BJ (cell line): ENCODE data around the gene TMEM74B. TPM values are rescaled to one million over a fixed set of nuclear protein-coding genes. Genes with fewer than 3 reads are reported as not detected.
A peak's percentile ranks its signal among the peaks of the same experiment; 100 is the strongest.

Experiments
- CTCF ChIA-PET: fragments of 350-600 bp; formaldehyde crosslinking; extraction: SDS; loops from one replicate; lab custom pipeline; 2021; ENCODE audit warnings: antibody characterized with exemption, inconsistent platforms; lab: Yijun Ruan, JAX
- POLR2A ChIA-PET: fragments of 300-600 bp; sonication (Branson Sonifier 250); formaldehyde crosslinking; extraction: SDS; loops from one replicate; lab custom pipeline; 2021; ENCODE audit warnings: antibody characterized with exemption; lab: Charles Lee
- DNase-seq: peaks from one replicate; pipeline ENCODE4 v3.0.0-alpha.2; 2011; ENCODE audit warnings: low read depth
- H3K27me3 ChIP-seq: 2 replicates; pipeline ENCODE4 v1.6.0; 2011; ENCODE audit warnings: low read length; ENCODE audit not compliant: control insufficient read depth, insufficient read depth
- H3K36me3 ChIP-seq: 2 replicates; pipeline ENCODE4 v1.5.1; 2011; ENCODE audit warnings: low read length; ENCODE audit not compliant: control insufficient read depth, insufficient read depth
- H3K4me3 ChIP-seq: 2 replicates; pipeline ENCODE4 v1.5.1; 2011; ENCODE audit warnings: low read depth, mild to moderate bottlenecking, control low read depth, low read length
- polyA plus RNA-seq: library from polyadenylated mRNA; depleted of rRNA; stranded (reverse); fragments of >200 nt; gene quantifications from 2 replicates; pipeline ENCODE4 v1.2.3, GENCODE V29; 2011
- TF ChIP-seq, protein P1 (sequence below): IDR thresholded peaks from 2 replicates; pipeline ENCODE4 v1.5.1; 2011; ENCODE audit warnings: low read depth, mild to moderate bottlenecking, control low read depth, inconsistent platforms, low read length, moderate library complexity; ENCODE audit not compliant: insufficient read depth

The TMEM74B gene
- polyA plus RNA-seq, 1 experiment = 0.04 TPM

DNA sequence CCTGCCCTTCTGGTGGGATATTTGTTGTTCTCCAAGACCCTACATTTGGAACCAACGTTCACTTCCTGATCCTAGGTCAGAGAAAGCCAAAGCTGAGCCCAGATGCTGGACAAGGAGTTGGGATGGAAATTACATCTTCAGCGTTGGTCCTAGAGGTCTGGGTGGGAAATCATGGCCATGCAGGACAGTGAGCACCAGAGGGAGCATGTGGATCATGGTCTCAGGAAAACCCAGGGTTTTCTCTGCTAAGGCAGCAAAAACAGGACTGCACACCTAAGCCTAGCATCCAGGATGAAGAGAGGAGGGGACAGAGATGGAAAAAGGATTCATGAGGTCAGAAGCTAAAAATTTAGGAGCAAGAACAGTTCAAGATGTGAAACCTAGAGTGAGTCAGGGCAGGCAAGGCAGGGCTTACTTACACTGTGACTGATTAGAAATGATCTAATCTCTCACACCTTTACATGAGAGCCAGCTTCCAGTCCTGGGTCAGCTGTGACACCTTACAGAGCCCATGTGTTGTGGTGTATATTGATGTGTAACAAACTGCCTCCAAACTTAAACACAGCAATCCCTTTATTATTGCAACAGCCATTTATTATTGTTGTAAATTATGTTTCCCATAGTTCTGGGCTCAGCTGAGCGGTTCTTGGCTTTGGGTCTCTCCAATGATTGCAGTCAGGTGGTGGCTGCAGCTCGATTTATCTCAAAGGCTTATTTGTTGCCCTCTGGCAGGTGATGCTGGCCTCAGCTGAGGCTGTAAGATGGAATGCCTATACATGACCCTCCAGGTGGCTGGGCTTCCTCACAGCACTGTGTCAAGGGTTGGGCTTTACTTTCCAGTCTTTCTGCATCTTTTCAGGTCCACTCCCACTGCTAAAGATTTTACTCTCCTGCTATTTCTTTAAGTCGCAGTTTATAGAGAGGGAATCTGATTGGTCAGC, 24.9 kb upstream of the TMEM74B start:
- Histone ChIP-seq H3K36me3 (no peaks in the 10 kb centered on the region), H3K4me3 (no peak overlapping the region), H3K27me3 (peaks cover 15% of the 10 kb centered on the region)
- TF ChIP-seq, protein P1, sequence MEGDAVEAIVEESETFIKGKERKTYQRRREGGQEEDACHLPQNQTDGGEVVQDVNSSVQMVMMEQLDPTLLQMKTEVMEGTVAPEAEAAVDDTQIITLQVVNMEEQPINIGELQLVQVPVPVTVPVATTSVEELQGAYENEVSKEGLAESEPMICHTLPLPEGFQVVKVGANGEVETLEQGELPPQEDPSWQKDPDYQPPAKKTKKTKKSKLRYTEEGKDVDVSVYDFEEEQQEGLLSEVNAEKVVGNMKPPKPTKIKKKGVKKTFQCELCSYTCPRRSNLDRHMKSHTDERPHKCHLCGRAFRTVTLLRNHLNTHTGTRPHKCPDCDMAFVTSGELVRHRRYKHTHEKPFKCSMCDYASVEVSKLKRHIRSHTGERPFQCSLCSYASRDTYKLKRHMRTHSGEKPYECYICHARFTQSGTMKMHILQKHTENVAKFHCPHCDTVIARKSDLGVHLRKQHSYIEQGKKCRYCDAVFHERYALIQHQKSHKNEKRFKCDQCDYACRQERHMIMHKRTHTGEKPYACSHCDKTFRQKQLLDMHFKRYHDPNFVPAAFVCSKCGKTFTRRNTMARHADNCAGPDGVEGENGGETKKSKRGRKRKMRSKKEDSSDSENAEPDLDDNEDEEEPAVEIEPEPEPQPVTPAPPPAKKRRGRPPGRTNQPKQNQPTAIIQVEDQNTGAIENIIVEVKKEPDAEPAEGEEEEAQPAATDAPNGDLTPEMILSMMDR = peak; percentile 38
- POLR2A ChIA-PET = no interaction called here
- CTCF ChIA-PET = interaction anchor here (0.6 to 1.8 kb wide), 12 partner anchors 9 to 297 kb away, joined by 3 to 5 read pairs (median 3); partner anchors contain the start of gene NSFL1C
- no peak for DNase-seq

DNA sequence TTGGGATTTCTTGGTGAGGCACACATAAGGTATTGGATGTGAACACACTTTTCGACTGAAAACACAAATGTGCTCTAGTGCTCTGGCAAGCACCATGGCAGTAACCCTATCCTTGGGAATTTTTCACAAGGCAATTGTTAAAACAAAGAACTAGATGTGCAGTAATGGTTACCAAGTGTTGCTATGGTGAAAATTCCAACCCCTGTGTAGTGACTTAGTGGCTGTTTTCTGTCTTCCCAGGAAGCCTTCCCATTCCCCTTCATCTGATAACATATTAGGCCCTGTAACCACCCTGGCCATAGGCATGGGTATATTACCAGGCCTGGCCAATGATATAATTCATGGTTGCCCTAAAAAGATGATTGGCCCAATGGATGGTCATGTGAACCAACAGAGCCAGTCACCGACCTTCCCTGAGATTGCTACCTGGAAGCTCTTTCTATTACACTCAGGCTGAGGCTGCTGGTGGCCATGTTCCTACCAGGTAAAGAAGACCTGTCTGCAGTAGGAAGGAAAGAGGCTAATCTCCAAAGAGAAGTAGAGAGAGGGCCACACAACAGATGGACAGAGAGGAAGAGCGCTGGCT, 22.6 kb upstream of the TMEM74B start:
- DNase-seq = no peak
- H3K36me3 ChIP-seq = no peaks in the 10 kb centered on the region
- peaks cover 18% of the 10 kb centered on the region for H3K27me3 ChIP-seq
- CTCF ChIA-PET = interaction anchor here (1.1 to 1.3 kb wide), 3 partner anchors 21 to 296 kb away, joined by 3 to 4 read pairs (median 3); no protein-coding TSS in a partner anchor
- TF ChIP-seq, protein P1 = no peak
- POLR2A ChIA-PET = no interaction called here
- H3K4me3 ChIP-seq = no peak overlapping the region

DNA sequence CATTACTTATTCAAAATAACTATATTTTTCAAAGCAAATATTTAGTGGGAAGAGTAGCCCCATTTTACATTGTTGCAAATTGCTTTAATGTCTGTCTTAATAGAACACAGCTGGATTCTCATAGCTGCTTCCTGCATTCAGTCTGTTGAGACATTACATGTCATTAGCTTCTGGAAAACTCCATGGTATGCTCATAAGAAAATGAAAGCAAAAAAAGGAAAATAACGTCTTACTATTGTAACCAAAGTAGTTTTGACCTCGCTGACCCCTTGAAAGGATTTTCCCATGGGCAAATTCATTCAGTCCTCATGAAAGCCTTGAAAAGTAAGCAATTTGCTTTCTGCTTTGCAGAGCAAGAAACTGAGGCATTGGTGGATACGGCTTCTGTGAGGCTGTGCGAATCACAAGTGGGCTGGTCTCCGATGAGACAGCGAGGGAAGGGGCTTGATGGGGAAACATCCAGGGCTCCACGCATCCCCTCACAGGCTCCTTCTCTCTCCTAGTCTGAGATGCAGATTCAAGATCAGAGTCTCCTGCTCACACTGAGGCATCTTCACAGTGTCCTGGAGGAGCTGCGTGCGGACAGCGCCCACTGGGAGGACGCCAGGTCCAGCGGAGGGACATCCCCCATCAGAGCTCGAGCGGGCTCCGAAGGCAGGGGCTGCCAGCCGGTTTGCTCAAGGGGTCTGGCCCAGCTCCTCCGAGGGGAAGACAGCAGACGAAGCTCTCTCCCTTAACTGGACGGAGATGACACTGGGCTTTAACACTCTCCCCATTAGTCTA, 21.8 kb upstream of the TMEM74B start:
- peaks cover 18% of the 10 kb centered on the region for H3K27me3 ChIP-seq
- CTCF ChIA-PET = interaction anchor here (1.2 to 1.3 kb wide), 3 partner anchors 20 to 297 kb away, joined by 3 to 4 read pairs (median 3); no protein-coding TSS in a partner anchor
- H3K4me3 ChIP-seq = no peak overlapping the region
- DNase-seq = no peak
- no peaks in the 10 kb centered on the region for H3K36me3 ChIP-seq
- TF ChIP-seq, protein P1 = no peak
- POLR2A ChIA-PET = interaction anchor here (0.5 kb wide), 1 partner anchor 676 kb away, joined by 8 read pairs; no protein-coding TSS in a partner anchor

DNA sequence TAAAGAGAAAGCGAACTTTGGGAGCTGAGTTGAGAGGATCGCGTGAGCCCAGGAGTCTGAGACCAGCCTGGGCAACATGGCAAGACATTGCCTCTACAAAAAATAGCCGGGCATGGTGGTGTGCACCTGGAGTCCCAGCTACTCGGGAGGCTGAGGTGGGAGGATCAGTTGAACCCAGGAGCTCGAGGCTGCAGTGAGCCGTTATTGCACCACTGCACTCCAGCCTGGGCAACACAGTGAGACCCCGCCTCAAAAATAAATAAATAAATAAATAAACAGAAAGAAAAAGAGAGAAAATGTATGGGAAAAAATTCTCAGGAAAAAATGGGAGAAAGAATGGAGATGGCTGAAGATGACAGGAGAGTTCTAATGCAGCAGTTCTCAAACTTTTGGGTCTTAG, 21.0 kb upstream of the TMEM74B start:
- ChIA-PET CTCF (interaction anchor here (0.7 to 1.3 kb wide), 2 partner anchors 22 to 249 kb away, joined by 3 read pairs; no protein-coding TSS in a partner anchor), POLR2A (no interaction called here)
- Histone ChIP-seq H3K27me3 (peaks cover 18% of the 10 kb centered on the region), H3K4me3 (no peak overlapping the region), H3K36me3 (no peaks in the 10 kb centered on the region)
- DNase-seq = no peak
- TF ChIP-seq, protein P1 = no peak
